SKM-1 treated with dmso at 0.1 percent for 144 hours (cell line): ENCODE measurements around the gene ETV6.
A peak's percentile ranks its signal among the peaks of the same experiment; 100 is the strongest.

Experiments
- DNase-seq: peaks from one replicate; lab custom pipeline; 2025; ENCODE audit not compliant: unreplicated experiment; lab: John Stamatoyannopoulos, UW

The ETV6 gene

GRCh38 chr12:11847539-11847938 is 198.1 kb downstream of the ETV6 start:
- DNase-seq: no peak

GRCh38 chr12:11849757-11850504 is 200.5 kb downstream of the ETV6 start:
- no peak for DNase-seq

GRCh38 chr12:11853126-11853525 is 203.7 kb downstream of the ETV6 start:
- DNase-seq: no peak

- DNase-seq: no peak
Measured at GRCh38 chr12:11854011-11854499, 204.6 kb downstream of the ETV6 start.

GRCh38 chr12:11855983-11856374 is 206.5 kb downstream of the ETV6 start:
- DNase-seq: peak; percentile 55

- peak; percentile 71 for DNase-seq
Measured at GRCh38 chr12:11856971-11857370, 207.5 kb downstream of the ETV6 start.

GRCh38 chr12:11859705-11860425 is 210.4 kb downstream of the ETV6 start:
- no peak for DNase-seq

- DNase-seq: no peak
Measured at GRCh38 chr12:11861155-11861863, 211.8 kb downstream of the ETV6 start.

- DNase-seq: no peak
Measured at GRCh38 chr12:11861864-11862600, 212.6 kb downstream of the ETV6 start.

GRCh38 chr12:11862798-11863197 is 213.3 kb downstream of the ETV6 start:
- DNase-seq: no peak

GRCh38 chr12:11863478-11863906 is 214.0 kb downstream of the ETV6 start:
- DNase-seq: no peak

GRCh38 chr12:11863988-11864387 is 214.5 kb downstream of the ETV6 start:
- DNase-seq: no peak

GRCh38 chr12:11865824-11866223 is 216.3 kb downstream of the ETV6 start:
- DNase-seq: no peak

GRCh38 chr12:11868027-11868426 is 218.6 kb downstream of the ETV6 start:
- no peak for DNase-seq

GRCh38 chr12:11869406-11869805 is 219.9 kb downstream of the ETV6 start:
- DNase-seq: no peak

- DNase-seq: no peak
Measured at GRCh38 chr12:11870041-11870451, 220.6 kb downstream of the ETV6 start.

- no peak for DNase-seq
Measured at GRCh38 chr12:11872055-11872454, 222.6 kb downstream of the ETV6 start.

GRCh38 chr12:11875414-11875935 is 226.0 kb downstream of the ETV6 start:
- no peak for DNase-seq

- DNase-seq: no peak
Measured at GRCh38 chr12:11876307-11876706, 226.8 kb downstream of the ETV6 start.

- DNase-seq: no peak
Measured at GRCh38 chr12:11877102-11877826, 227.8 kb downstream of the ETV6 start.
